ENCODE results near the gene KRIT1. TPM values are rescaled to one million over a fixed set of nuclear protein-coding genes. Genes with fewer than 3 reads are reported as not detected.

The KRIT1 gene
- total and polyA plus RNA-seq, 2 donors (not counting 3 experiments of a cell fraction or from before 2014, with no cell fraction given): 22.8 to 43.7 TPM

DNA sequence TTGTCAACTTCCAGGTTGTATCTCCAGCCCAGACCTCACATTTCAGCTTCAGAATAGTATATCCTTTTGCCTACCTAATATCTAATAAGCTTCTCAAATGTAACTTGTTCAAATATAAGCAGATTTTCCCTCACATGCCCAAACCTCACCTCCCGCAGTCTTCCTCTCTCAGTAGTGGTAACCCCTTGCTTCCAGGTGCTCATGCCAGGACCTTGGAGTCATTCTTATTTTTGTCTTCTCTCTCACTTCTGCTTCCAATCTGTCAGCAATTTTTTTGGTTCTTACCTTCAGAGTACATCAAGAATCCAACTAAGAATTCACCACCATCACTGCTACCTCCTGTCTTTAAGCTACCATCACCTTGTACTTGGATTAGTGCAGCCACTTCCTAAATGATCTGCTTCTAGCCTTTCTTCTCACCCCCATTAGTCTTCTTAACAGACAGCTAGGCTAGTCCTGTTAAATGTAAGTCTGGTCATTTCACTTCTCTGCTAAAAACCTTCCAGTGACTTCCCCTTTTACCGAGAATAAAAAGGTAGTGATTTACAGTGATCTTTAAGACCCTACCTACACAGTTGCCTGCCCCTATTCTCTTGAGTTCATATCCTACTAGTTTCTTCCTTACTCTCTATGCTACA, 14.0 kb upstream of the KRIT1 start:
- peaks cover 0 to 3% of the 10 kb centered on the region in 2 experiments for H3K36me3 ChIP-seq (ENCODE audit: control insufficient read depth in 2 of 2, extremely low read depth in 1 of 2, insufficient read depth in 2 of 2, low read length in 2 of 2)
- no peak overlapping the region for H3K27ac ChIP-seq (ENCODE audit: insufficient read depth, low read depth, low read length)
- FAIRE-seq: no peak
- TF ChIP-seq, protein P1, sequence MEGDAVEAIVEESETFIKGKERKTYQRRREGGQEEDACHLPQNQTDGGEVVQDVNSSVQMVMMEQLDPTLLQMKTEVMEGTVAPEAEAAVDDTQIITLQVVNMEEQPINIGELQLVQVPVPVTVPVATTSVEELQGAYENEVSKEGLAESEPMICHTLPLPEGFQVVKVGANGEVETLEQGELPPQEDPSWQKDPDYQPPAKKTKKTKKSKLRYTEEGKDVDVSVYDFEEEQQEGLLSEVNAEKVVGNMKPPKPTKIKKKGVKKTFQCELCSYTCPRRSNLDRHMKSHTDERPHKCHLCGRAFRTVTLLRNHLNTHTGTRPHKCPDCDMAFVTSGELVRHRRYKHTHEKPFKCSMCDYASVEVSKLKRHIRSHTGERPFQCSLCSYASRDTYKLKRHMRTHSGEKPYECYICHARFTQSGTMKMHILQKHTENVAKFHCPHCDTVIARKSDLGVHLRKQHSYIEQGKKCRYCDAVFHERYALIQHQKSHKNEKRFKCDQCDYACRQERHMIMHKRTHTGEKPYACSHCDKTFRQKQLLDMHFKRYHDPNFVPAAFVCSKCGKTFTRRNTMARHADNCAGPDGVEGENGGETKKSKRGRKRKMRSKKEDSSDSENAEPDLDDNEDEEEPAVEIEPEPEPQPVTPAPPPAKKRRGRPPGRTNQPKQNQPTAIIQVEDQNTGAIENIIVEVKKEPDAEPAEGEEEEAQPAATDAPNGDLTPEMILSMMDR (IDR thresholded peaks at IDR 0.05; ENCODE audit: extremely low read depth in 1 of 2, insufficient read depth in 1 of 2, low read depth in 1 of 2, low read length in 2 of 2): no peak
- no peak for TF ChIP-seq GATA2 (IDR thresholded peaks at IDR 0.05; ENCODE audit: insufficient read depth, insufficient read length, low read depth, low read length)
- no peak for TF ChIP-seq EZH2 (IDR thresholded peaks at IDR 0.05; ENCODE audit: borderline replicate concordance, low read depth, low read length, severe bottlenecking)
- no peak for TF ChIP-seq MYC (IDR thresholded peaks at IDR 0.05; ENCODE audit: low read depth, low read length)
- no peak for TF ChIP-seq POLR2A (IDR thresholded peaks at IDR 0.05; ENCODE audit: low read depth, low read length)
- TF ChIP-seq, protein P2, sequence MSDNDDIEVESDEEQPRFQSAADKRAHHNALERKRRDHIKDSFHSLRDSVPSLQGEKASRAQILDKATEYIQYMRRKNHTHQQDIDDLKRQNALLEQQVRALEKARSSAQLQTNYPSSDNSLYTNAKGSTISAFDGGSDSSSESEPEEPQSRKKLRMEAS (IDR thresholded peaks at IDR 0.05; ENCODE audit: insufficient read depth, insufficient read length): no peak
- no peak for TF ChIP-seq POLR2AphosphoS5 (IDR thresholded peaks at IDR 0.05; ENCODE audit: insufficient read depth, low read depth, low read length)
- no peak for TF ChIP-seq JUN (IDR thresholded peaks at IDR 0.05; ENCODE audit: borderline replicate concordance, insufficient read depth, insufficient read length, low read depth)
- TF ChIP-seq FOS (IDR thresholded peaks at IDR 0.05; ENCODE audit: borderline replicate concordance, insufficient read depth, low read length): no peak
- H3K4me2 ChIP-seq (ENCODE audit: insufficient read depth, low read length): no peak overlapping the region
- no peaks in the 10 kb centered on the region for H3K9me3 ChIP-seq (replicated peaks; ENCODE audit: control insufficient read depth, insufficient read depth, low read length)
- peaks cover 52% of the 10 kb centered on the region for H3K79me2 ChIP-seq (ENCODE audit: control insufficient read depth, insufficient read depth, low read length)
- intact Hi-C loops (cut with micrococcal nuclease): no loop called here
- no peak for DNase-seq (ENCODE audit: low read depth, low spot score)
- H3K9ac ChIP-seq (replicated peaks; ENCODE audit: extremely low read depth, insufficient read depth, low read length): no peak overlapping the region
- H4K20me1 ChIP-seq (replicated peaks; ENCODE audit: control insufficient read depth, extremely low read depth, insufficient read depth, low read length): peaks cover 4% of the 10 kb centered on the region
- dilution Hi-C loops (cut with MboI; ENCODE audit: extremely low pct_ligation_motif_present, low sequenced_read_pairs): no loop called here
- H3K9me1 ChIP-seq (replicated peaks; ENCODE audit: control insufficient read depth, extremely low read depth, insufficient read depth, low read length): no peaks in the 10 kb centered on the region
- H3K4me3 ChIP-seq (replicated peaks in 1 of 3; ENCODE audit: insufficient read depth in 1 of 3, low read depth in 1 of 3, low read length in 3 of 3): no peak overlapping the region
- H2AFZ ChIP-seq (ENCODE audit: low read depth, low read length): no peak overlapping the region
- POLR2A ChIA-PET: no interaction called here
- no peaks in the 10 kb centered on the region for H3K4me1 ChIP-seq (ENCODE audit: control insufficient read depth, extremely low read depth, insufficient read depth, low read length)
- H3K27me3 ChIP-seq (ENCODE audit: control insufficient read depth in 2 of 2, insufficient read depth in 2 of 2, low read length in 2 of 2): no peaks in the 10 kb centered on the region
- BruUV-seq (replicated peaks): no TSS peak
- CTCF ChIA-PET: no interaction called here
